Measurements from ENCODE around the gene BMP8B. TPM values are rescaled to one million over a fixed set of nuclear protein-coding genes. Genes with fewer than 3 reads are reported as not detected.
"Not testable (repeated sequence)": the region's sequence is repeated elsewhere in the genome, so short reads cannot be mapped to it uniquely, and the experiment has no call there.

The BMP8B gene
- total RNA-seq, 1 donor from 2014 or later = 1.4 TPM

GRCh38 chr1:39833621-39834385, 45.1 kb upstream of the BMP8B start:
- TF ChIP-seq CTCF (IDR thresholded peaks at IDR 0.05) = no peak
- no peak for DNase-seq
- ChIA-PET POLR2A (no interaction called here), CTCF (interaction anchor here (1.0 kb wide), 1 partner anchor 140 kb away, joined by 5 read pairs; no protein-coding TSS in a partner anchor)
- no peak for ATAC-seq (ENCODE audit: low read depth)
- intact Hi-C loops (cut with micrococcal nuclease) = no loop called here
- Mint-ChIP-seq H3K27me3 (peaks cover 4% of the 10 kb centered on the region), H3K4me1 (no peaks in the 10 kb centered on the region), H3K9me3 (no peaks in the 10 kb centered on the region), H3K36me3 (ENCODE audit: low read depth) (peaks cover 14% of the 10 kb centered on the region), H3K27ac (no peak overlapping the region), H3K4me3 (no peak overlapping the region)

- DNase-seq (no peak), ATAC-seq (ENCODE audit: low read depth) (no peak)
- intact Hi-C loops (cut with micrococcal nuclease) = no loop called here
- no peaks in the 10 kb centered on the region for H3K4me1 Mint-ChIP-seq
- peaks cover 4% of the 10 kb centered on the region for H3K27me3 Mint-ChIP-seq
- CTCF ChIA-PET = interaction anchor here (0.7 to 1.0 kb wide), 2 partner anchors 16 to 141 kb away, joined by 3 to 5 read pairs; no protein-coding TSS in a partner anchor
- POLR2A ChIA-PET = no interaction called here
- no peak overlapping the region for H3K27ac Mint-ChIP-seq
- no peak for TF ChIP-seq CTCF (IDR thresholded peaks at IDR 0.05)
- no peaks in the 10 kb centered on the region for H3K9me3 Mint-ChIP-seq
- H3K4me3 Mint-ChIP-seq = no peak overlapping the region
- H3K36me3 Mint-ChIP-seq (ENCODE audit: low read depth) = peaks cover 9% of the 10 kb centered on the region
These were observed 44.5 kb upstream of the BMP8B start for GRCh38 chr1:39833121-39833520.

GRCh38 chr1:39832294-39832693, 43.6 kb upstream of the BMP8B start:
- CTCF ChIA-PET = no interaction called here
- no peak overlapping the region for H3K27ac Mint-ChIP-seq
- no peak for TF ChIP-seq CTCF (IDR thresholded peaks at IDR 0.05)
- H3K27me3 Mint-ChIP-seq = peaks cover 4% of the 10 kb centered on the region
- DNase-seq (no peak), ATAC-seq (ENCODE audit: low read depth) (no peak)
- POLR2A ChIA-PET = no interaction called here
- H3K4me1 Mint-ChIP-seq = no peaks in the 10 kb centered on the region
- peaks cover 2% of the 10 kb centered on the region for H3K36me3 Mint-ChIP-seq (ENCODE audit: low read depth)
- intact Hi-C loops (cut with micrococcal nuclease) = no loop called here
- no peaks in the 10 kb centered on the region for H3K9me3 Mint-ChIP-seq
- H3K4me3 Mint-ChIP-seq = no peak overlapping the region

- ChIA-PET CTCF (no interaction called here), POLR2A (no interaction called here)
- Mint-ChIP-seq H3K4me3 (no peak overlapping the region), H3K36me3 (ENCODE audit: low read depth) (no peaks in the 10 kb centered on the region), H3K27me3 (peaks cover 4% of the 10 kb centered on the region), H3K4me1 (peaks cover 11% of the 10 kb centered on the region), H3K9me3 (no peaks in the 10 kb centered on the region), H3K27ac (no peak overlapping the region)
- ATAC-seq (ENCODE audit: low read depth) = no peak
- no peak for DNase-seq
- intact Hi-C loops (cut with micrococcal nuclease) = no loop called here
- no peak for TF ChIP-seq CTCF (IDR thresholded peaks at IDR 0.05)
These were observed 41.3 kb upstream of the BMP8B start for GRCh38 chr1:39829791-39830533.

GRCh38 chr1:39828734-39829133, 40.1 kb upstream of the BMP8B start:
- Mint-ChIP-seq H3K4me3 (no peak overlapping the region), H3K4me1 (peaks cover 12% of the 10 kb centered on the region), H3K27ac (no peak overlapping the region), H3K36me3 (ENCODE audit: low read depth) (no peaks in the 10 kb centered on the region), H3K27me3 (peaks cover 4% of the 10 kb centered on the region), H3K9me3 (no peaks in the 10 kb centered on the region)
- ChIA-PET CTCF (no interaction called here), POLR2A (no interaction called here)
- intact Hi-C loops (cut with micrococcal nuclease) = no loop called here
- DNase-seq (no peak), ATAC-seq (ENCODE audit: low read depth) (no peak)
- TF ChIP-seq CTCF (IDR thresholded peaks at IDR 0.05) = no peak

- DNase-seq; CTCF ChIA-PET; ATAC-seq (ENCODE audit: low read depth); intact Hi-C loops (cut with micrococcal nuclease); H3K27ac Mint-ChIP-seq; H3K27me3 Mint-ChIP-seq; H3K9me3 Mint-ChIP-seq; POLR2A ChIA-PET; H3K4me3 Mint-ChIP-seq; H3K36me3 Mint-ChIP-seq (ENCODE audit: low read depth): not testable (repeated sequence)
- peaks cover 12% of the 10 kb centered on the region for H3K4me1 Mint-ChIP-seq
These were observed 39.6 kb upstream of the BMP8B start for GRCh38 chr1:39828255-39828654.
